Stimulated activated naive B cell treated with anti-CD40 and anti-IgM and Interleukin-4, amounts not matched to agents 10 μg/mL and 1 μg/mL and 100 μg/mL, for 72 hours (primary cell): Measurements from ENCODE around the gene JCHAIN.
A peak's percentile ranks its signal among the peaks of the same experiment; 100 is the strongest.

Source experiments
- ATAC-seq, 2 donors: fragments of 150-1000 bp; cut with Tn5 transposase; replicated peaks; 2 replicates each; pipeline ENCODE4 v1.10.0; 2021; ENCODE audit warnings: moderate library complexity in 1 of 2
- DNase-seq: peaks from one replicate; pipeline ENCODE4 v3.0.0; 2021
- H3K27ac Mint-ChIP-seq: one replicate; pipeline ENCODE4 v1.8.0; 2022; ENCODE audit warnings: mild to moderate bottlenecking, mixed read lengths
- H3K27me3 Mint-ChIP-seq, 2 donors: one replicate each; pipeline ENCODE4 v1.8.0; 2022; ENCODE audit warnings: mixed read lengths in 2 of 2
- H3K36me3 Mint-ChIP-seq, 2 donors: one replicate each; pipeline ENCODE4 v1.8.0; 2022; ENCODE audit warnings: mixed read lengths in 2 of 2, mild to moderate bottlenecking in 1 of 2
- H3K4me1 Mint-ChIP-seq, 2 donors: one replicate each; pipeline ENCODE4 v1.8.0; 2022; ENCODE audit warnings: mixed read lengths in 2 of 2, mild to moderate bottlenecking in 1 of 2
- H3K4me3 Mint-ChIP-seq, 2 donors: one replicate each; pipeline ENCODE4 v1.8.0; 2022; ENCODE audit warnings: mild to moderate bottlenecking in 2 of 2, mixed read lengths in 2 of 2, moderate library complexity in 1 of 2
- H3K9me3 Mint-ChIP-seq, 2 donors: one replicate each; pipeline ENCODE4 v1.8.0; 2022; ENCODE audit warnings: mixed read lengths in 2 of 2, mild to moderate bottlenecking in 1 of 2

JCHAIN gene

DNA sequence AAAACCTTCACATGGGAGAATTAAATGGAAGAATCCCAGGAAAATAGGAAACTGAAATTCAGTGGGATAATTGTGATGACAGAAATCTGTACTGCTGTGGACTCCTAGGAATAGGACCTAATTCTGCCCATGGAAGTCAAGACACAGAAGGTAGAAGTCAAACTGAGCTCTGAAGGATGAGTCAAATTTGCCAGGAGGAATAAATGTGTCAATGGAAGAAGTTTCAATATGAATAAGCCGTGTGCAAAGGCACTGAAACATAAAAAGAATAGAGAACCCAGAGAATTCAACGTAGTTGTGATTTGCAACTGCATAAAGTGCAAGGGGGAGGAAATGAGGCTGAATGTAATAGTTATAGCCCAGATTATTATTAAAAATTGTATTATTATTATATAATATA, 26.1 kb downstream of the JCHAIN start:
- Mint-ChIP-seq H3K36me3 (peaks cover 0 to 3% of the 10 kb centered on the region in 2 donors), H3K9me3 (no peaks in the 10 kb centered on the region), H3K4me1 (peaks cover 7 to 10% of the 10 kb centered on the region in 2 donors), H3K27ac (no peak overlapping the region), H3K27me3 (no peaks in the 10 kb centered on the region), H3K4me3 (no peak overlapping the region)
- peak in 1 of 2 donors; percentile 50 for ATAC-seq
- DNase-seq: no peak

GRCh38 chr4:70637239-70637913, 28.9 kb downstream of the JCHAIN start:
- peaks cover 0 to 3% of the 10 kb centered on the region in 2 donors for H3K36me3 Mint-ChIP-seq
- H3K4me1 Mint-ChIP-seq: peaks cover 9 to 10% of the 10 kb centered on the region in 2 donors
- no peak for DNase-seq
- H3K4me3 Mint-ChIP-seq: no peak overlapping the region
- no peaks in the 10 kb centered on the region for H3K9me3 Mint-ChIP-seq
- no peaks in the 10 kb centered on the region for H3K27me3 Mint-ChIP-seq
- ATAC-seq: no peak
- H3K27ac Mint-ChIP-seq: no peak overlapping the region

- no peak overlapping the region for H3K4me3 Mint-ChIP-seq
- DNase-seq (no peak), ATAC-seq (no peak)
- H3K4me1 Mint-ChIP-seq: peaks cover 3 to 5% of the 10 kb centered on the region in 2 donors
- H3K27ac Mint-ChIP-seq: no peak overlapping the region
- H3K36me3 Mint-ChIP-seq: no peaks in the 10 kb centered on the region
- no peaks in the 10 kb centered on the region for H3K27me3 Mint-ChIP-seq
- no peaks in the 10 kb centered on the region for H3K9me3 Mint-ChIP-seq
Observed at GRCh38 chr4:70634482-70634881, 31.8 kb downstream of the JCHAIN start.

DNA sequence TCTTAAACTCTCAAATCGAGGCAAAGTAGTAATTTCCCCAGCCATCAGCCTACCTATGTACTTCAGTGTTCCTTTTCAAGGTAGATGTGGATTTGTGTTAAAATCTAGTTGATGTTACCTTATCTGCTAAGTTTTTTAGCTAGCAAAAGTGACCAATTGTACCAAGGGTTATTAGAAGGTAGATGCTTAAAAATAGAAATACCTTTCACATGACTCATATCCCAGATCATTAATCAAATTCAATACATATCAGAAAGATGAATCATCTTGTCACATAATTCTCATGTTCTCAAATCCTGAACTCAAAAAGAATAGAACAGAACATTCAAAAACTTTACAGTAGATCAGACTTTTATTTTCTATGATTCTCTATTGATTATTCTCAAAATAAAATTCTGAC, 34.3 kb downstream of the JCHAIN start:
- peaks cover 0 to 3% of the 10 kb centered on the region in 2 donors for H3K4me1 Mint-ChIP-seq
- H3K27me3 Mint-ChIP-seq: no peaks in the 10 kb centered on the region
- ATAC-seq (no peak), DNase-seq (no peak)
- H3K36me3 Mint-ChIP-seq: no peaks in the 10 kb centered on the region
- H3K9me3 Mint-ChIP-seq: no peaks in the 10 kb centered on the region
- H3K4me3 Mint-ChIP-seq: no peak overlapping the region
- H3K27ac Mint-ChIP-seq: no peak overlapping the region

GRCh38 chr4:70630162-70630561, 36.1 kb downstream of the JCHAIN start:
- ATAC-seq (no peak), DNase-seq (no peak)
- Mint-ChIP-seq H3K27me3 (no peaks in the 10 kb centered on the region), H3K4me3 (no peak overlapping the region), H3K4me1 (peaks cover 0 to 3% of the 10 kb centered on the region in 2 donors), H3K27ac (no peak overlapping the region), H3K9me3 (no peaks in the 10 kb centered on the region), H3K36me3 (no peaks in the 10 kb centered on the region)

DNA sequence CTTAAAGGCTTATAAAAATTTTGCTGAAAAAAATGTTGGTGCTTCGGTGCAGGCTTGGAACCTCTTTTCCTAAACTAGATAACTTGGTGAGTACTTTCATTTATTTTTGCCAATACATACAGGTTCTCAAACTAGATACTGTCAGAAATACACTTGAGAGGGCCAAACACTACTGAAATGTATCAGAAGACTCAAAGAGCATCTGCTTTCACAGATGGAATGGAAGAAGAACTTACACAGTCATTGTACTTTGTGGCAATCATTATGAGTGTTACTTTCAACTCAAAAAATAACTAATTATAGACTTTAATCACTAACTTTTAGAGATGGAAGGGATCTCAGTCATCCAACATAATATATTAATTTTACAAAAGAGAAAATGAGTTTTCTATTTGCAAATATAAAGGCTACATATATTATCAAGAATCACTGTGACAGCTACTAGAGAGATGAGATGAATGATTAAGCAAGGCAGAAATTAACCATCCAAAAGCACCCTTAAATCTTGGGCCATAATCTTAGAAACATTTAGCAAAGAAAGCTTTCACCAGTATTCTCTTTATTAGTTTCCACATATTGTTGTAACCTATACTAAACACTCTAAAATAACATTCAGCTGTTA, 36.7 kb downstream of the JCHAIN start:
- Mint-ChIP-seq H3K27ac (no peak overlapping the region), H3K36me3 (no peaks in the 10 kb centered on the region), H3K4me1 (peaks cover 0 to 3% of the 10 kb centered on the region in 2 donors), H3K27me3 (no peaks in the 10 kb centered on the region), H3K4me3 (no peak overlapping the region), H3K9me3 (no peaks in the 10 kb centered on the region)
- ATAC-seq (peak; percentile 25 to 51), DNase-seq (no peak)

DNA sequence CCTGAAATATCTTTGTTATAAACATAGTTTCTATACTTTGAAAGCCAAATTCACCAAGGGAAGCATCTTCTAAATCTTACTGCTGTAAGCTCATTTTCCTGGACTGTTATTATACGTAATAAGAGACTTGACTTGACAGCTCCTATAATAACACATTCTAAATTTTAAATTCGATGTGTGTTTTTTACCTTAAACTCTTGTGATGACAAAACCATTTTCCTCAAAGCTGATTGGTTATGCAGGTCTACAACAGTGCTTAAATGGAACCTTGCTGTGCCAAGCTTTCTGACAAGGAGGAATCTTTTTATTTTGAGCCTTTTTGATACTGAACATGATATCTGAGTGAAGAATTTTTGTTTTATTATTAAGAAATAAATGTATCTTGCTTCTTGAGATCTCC, 37.9 kb downstream of the JCHAIN start, which contains the start of gene ENAM:
Gene ENAM, plus strand, starts transcription at position 301 of the 400 bp plus-strand sequence. CDS start 757 bp downstream, outside the sequence.
- DNase-seq: no peak
- Mint-ChIP-seq H3K36me3 (no peaks in the 10 kb centered on the region), H3K9me3 (peaks cover 0 to under 1% of the 10 kb centered on the region in 2 donors), H3K4me3 (no peak within 1 kb of the TSS), H3K4me1 (peaks cover 0 to 2% of the 10 kb centered on the region in 2 donors), H3K27ac (no peak within 1 kb of the TSS), H3K27me3 (no peaks in the 10 kb centered on the region)
- no peak for ATAC-seq

GRCh38 chr4:70627620-70628019, 38.7 kb downstream of the JCHAIN start:
- DNase-seq (no peak), ATAC-seq (no peak)
- H3K27ac Mint-ChIP-seq: no peak overlapping the region
- H3K36me3 Mint-ChIP-seq: no peaks in the 10 kb centered on the region
- H3K4me3 Mint-ChIP-seq: no peak overlapping the region
- H3K4me1 Mint-ChIP-seq: peaks cover 0 to 2% of the 10 kb centered on the region in 2 donors
- H3K9me3 Mint-ChIP-seq: peaks cover 1 to 4% of the 10 kb centered on the region in 2 donors
- no peaks in the 10 kb centered on the region for H3K27me3 Mint-ChIP-seq

DNA sequence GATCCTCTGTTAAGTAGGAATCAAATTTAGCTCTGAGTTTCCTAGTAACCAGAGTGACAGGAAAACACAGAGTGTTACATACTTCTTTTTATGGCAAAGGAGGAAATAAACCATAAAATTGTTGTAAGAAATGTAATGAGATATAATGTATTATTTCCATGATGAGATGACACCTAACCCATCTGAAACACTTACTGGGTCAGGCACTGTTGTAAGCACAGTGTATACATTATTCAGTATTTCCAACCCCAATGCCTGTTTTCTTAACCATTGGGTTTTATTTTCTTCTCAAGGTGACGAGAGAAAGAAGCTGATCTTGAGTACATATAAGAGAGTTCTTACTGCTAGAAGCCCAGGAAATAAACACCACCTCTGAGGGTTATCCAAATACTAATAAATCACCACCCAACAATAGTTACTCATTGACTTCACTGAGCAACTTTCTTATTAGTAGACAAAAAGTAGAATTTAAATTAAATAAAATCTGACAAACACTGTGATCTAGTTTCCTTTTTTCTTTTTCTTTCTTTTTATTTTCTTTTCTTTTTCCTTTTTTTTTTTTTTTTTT, 42.0 kb downstream of the JCHAIN start:
- Mint-ChIP-seq H3K36me3 (peaks cover 0 to under 1% of the 10 kb centered on the region in 2 donors), H3K4me3 (no peak overlapping the region), H3K4me1 (peaks cover 0 to 2% of the 10 kb centered on the region in 2 donors), H3K9me3 (peaks cover 1 to 4% of the 10 kb centered on the region in 2 donors), H3K27ac (no peak overlapping the region), H3K27me3 (no peaks in the 10 kb centered on the region)
- DNase-seq: no peak
- no peak for ATAC-seq

- Mint-ChIP-seq H3K27ac (no peak overlapping the region), H3K4me1 (no peaks in the 10 kb centered on the region), H3K36me3 (peaks cover 0 to 7% of the 10 kb centered on the region in 2 donors), H3K9me3 (peaks cover 1 to 5% of the 10 kb centered on the region in 2 donors), H3K27me3 (no peaks in the 10 kb centered on the region), H3K4me3 (no peak overlapping the region)
- DNase-seq (no peak), ATAC-seq (peak in 1 of 2 donors; percentile 43)
Observed at GRCh38 chr4:70623323-70623722, 43.0 kb downstream of the JCHAIN start.

GRCh38 chr4:70619778-70620177, 46.5 kb downstream of the JCHAIN start:
- Mint-ChIP-seq H3K9me3 (peaks cover 1 to 7% of the 10 kb centered on the region in 2 donors), H3K36me3 (peaks cover 0 to 7% of the 10 kb centered on the region in 2 donors), H3K4me3 (no peak overlapping the region), H3K4me1 (peaks cover 17 to 21% of the 10 kb centered on the region in 2 donors), H3K27ac (no peak overlapping the region), H3K27me3 (no peaks in the 10 kb centered on the region)
- ATAC-seq: no peak
- DNase-seq: no peak

DNA sequence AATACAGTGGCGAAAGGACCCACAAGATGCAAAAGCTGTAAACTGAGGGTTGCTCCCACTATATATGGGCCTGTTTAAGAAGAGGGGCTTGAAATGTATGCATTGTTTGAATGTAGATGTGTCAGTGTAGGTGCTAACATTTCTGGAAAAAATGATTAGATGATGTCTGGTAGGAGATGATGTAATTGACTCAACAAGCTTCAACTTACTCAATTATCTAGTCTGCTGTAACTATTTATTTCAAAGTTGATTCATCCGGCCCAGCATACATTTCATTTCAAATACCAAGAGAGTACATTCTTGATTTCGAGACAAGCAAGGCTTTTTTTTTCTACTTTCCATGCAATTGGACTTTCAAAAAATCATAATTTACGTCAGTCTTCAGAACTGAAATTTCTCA, 47.0 kb downstream of the JCHAIN start:
- no peaks in the 10 kb centered on the region for H3K27me3 Mint-ChIP-seq
- no peak overlapping the region for H3K27ac Mint-ChIP-seq
- ATAC-seq (no peak), DNase-seq (no peak)
- peaks cover 1 to 7% of the 10 kb centered on the region in 2 donors for H3K9me3 Mint-ChIP-seq
- peaks cover 0 to 7% of the 10 kb centered on the region in 2 donors for H3K36me3 Mint-ChIP-seq
- no peak overlapping the region for H3K4me3 Mint-ChIP-seq
- peaks cover 19 to 23% of the 10 kb centered on the region in 2 donors for H3K4me1 Mint-ChIP-seq

DNA sequence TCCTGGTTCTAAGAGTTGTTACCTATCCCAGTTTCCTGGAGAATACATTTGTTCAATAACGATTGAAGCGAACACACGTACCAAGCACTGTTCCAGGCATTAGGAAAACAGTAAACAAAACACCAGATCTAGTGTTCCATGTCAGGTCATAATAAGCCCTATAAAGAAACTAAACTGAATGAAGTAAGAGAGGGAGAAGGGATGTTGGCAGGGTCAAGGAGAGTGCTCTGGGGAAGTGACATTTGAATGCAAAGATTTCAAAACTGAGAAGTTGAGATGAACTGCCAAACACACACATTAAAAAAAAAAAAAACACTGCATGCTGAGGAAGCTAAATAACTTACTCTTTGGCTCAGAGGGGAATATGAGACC, 52.1 kb downstream of the JCHAIN start:
- Mint-ChIP-seq H3K4me1 (peaks cover 28 to 39% of the 10 kb centered on the region in 2 donors), H3K27me3 (no peaks in the 10 kb centered on the region), H3K4me3 (peak overlapping the region; percentile 64 to 77), H3K36me3 (peaks cover 0 to 5% of the 10 kb centered on the region in 2 donors), H3K9me3 (peaks cover 0 to 4% of the 10 kb centered on the region in 2 donors), H3K27ac (peak overlapping the region; percentile 75)
- ATAC-seq (peak; percentile 20 to 29), DNase-seq (no peak)

DNA sequence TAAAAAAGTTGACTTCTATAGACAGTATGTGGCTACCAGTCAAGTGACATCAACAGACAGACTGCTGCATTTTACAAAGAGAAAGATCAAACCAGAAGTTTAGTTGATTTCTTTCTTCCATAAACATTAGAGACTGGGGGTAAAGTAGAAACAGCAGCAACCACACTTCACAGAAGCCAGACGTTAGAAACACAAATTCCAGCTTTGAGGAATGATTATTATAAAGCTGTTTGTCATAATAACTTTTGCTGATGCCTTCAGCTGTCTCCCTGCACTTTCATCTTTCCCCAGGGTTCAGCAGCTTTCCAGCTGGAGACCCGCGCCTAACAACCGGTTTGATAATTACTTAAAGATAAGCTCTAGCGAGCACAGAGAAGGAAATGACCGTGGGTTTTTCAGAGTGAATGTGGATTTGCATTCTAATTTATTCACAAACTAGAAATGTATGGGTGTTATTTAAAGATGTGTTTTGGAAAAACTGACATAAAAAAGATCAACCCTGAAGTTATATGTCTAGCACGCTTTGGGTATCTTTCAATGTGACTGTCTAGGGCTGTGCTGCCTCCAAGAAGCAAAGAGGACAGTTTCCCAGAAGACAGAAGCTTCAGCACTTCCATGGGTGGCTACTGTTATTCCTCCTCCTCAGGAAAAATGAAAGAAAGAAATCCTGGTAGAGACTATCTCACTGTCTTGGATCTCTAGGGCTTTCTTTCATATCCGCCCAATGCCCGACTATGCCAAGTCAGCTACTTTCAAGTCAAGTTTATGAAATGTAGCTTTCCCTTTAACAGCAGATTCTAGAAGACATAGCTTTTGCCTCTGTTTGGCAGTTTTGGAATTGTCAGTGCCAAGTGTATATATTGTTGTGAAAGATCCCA, 52.8 kb downstream of the JCHAIN start:
- Mint-ChIP-seq H3K4me3 (peak overlapping the region; percentile 64 to 77), H3K27me3 (no peaks in the 10 kb centered on the region), H3K27ac (peak overlapping the region; percentile 75), H3K9me3 (peaks cover 0 to 4% of the 10 kb centered on the region in 2 donors), H3K4me1 (peaks cover 28 to 39% of the 10 kb centered on the region in 2 donors), H3K36me3 (no peaks in the 10 kb centered on the region)
- ATAC-seq (peak; percentile 89 to 91), DNase-seq (no peak)
